ENCODE measurements around the gene FTSJ1. TPM values are rescaled to one million over a fixed set of nuclear protein-coding genes. Genes with fewer than 3 reads are reported as not detected.

The FTSJ1 gene
- total RNA-seq, result 56.7 and 67.2 TPM in 2 replicates

GRCh38 chrX:48475774-48476577 is at the start of gene FTSJ1:
TSS of gene FTSJ1 (plus strand) at chrX:48476199. CDS start at chrX:48478048, 1,849 bp downstream.

GRCh38 chrX:48470110-48470832 is 5.7 kb upstream of the FTSJ1 start, which contains the start of gene SLC38A5:
TSS of gene SLC38A5 (minus strand) at chrX:48470260. CDS start at chrX:48467924, 2,336 bp downstream.

GRCh38 chrX:48508400-48509244 is 32.6 kb downstream of the FTSJ1 start, which contains the start of gene PORCN:
TSS of gene PORCN (plus strand) at chrX:48508992. CDS start at chrX:48509821, 829 bp downstream.

GRCh38 chrX:48521353-48522243 is 45.6 kb downstream of the FTSJ1 start, which contains the start of gene EBP:
TSS of gene EBP (plus strand) at chrX:48521808. CDS start at chrX:48523772, 1,964 bp downstream.

Other genes with a start within 250 kb of the FTSJ1 start
- gene SSX1, start 220.8 kb upstream of the FTSJ1 start, total RNA-seq, result not detected in 2 replicates
- not detected in 2 replicates for gene SSX3, start 119.5 kb upstream of the FTSJ1 start, total RNA-seq
- gene SSX4, start 92.7 kb upstream of the FTSJ1 start, total RNA-seq, result not detected in 2 replicates
- gene SSX4B, start 64.2 kb upstream of the FTSJ1 start, total RNA-seq, result not detected in 2 replicates
- gene SLC38A5, start 5.9 kb upstream of the FTSJ1 start, total RNA-seq, result 31.8 and 76.5 TPM in 2 replicates
- gene PORCN, start 32.8 kb downstream of the FTSJ1 start, total RNA-seq, result 6.1 and 8.5 TPM in 2 replicates
- gene EBP, start 45.6 kb downstream of the FTSJ1 start, total RNA-seq, result 89.1 and 143 TPM in 2 replicates
- gene TBC1D25, start 63.5 kb downstream of the FTSJ1 start, total RNA-seq, result 7.2 and 7.8 TPM in 2 replicates
- gene RBM3, start 98.3 kb downstream of the FTSJ1 start, total RNA-seq, result 339 and 433 TPM in 2 replicates
- 65.3 and 85.5 TPM in 2 replicates for gene WDR13, start 121.3 kb downstream of the FTSJ1 start, total RNA-seq
- gene WAS, start 207.6 kb downstream of the FTSJ1 start, total RNA-seq, result 0.07 TPM in 1 of 2 replicates, not detected in the other
- 11.0 and 15.8 TPM in 2 replicates for gene SUV39H1, start 220.5 kb downstream of the FTSJ1 start, total RNA-seq